T-helper 1 cell treated with Interleukin-12 subunit alpha and Interleukin-12 subunit beta and Interleukin-4 antibody, amounts not matched to agents 30 ng/mL and 1 ng/mL, for 36 hours (primary cell): ENCODE results near the gene ABCC11. TPM values are rescaled to one million over a fixed set of nuclear protein-coding genes. Genes with fewer than 3 reads are reported as not detected.

Source experiments
- intact Hi-C: fragments of 100-400 bp; cut with micrococcal nuclease; formaldehyde crosslinking; loops from one replicate; pipeline ENCODE4 v1.15.1; 2024
- total RNA-seq: library from RNA; stranded (reverse); gene quantifications from 2 replicates; pipeline ENCODE4 v1.2.3, GENCODE V29; 2022

ABCC11 gene
- total RNA-seq, result not detected in 2 replicates

- intact Hi-C loops, result loop anchor here (10.0 kb wide), 2 partner anchors 1213 to 1423 kb away; no protein-coding TSS in a partner anchor
Measured at GRCh38 chr16:48247311-48247710, at the start of gene ABCC11. Gene ABCC11, minus strand, starts transcription at chr16:48247539. Its CDS starts 15,618 bp downstream, at chr16:48231921.

- intact Hi-C loops, result no loop called here
Measured at GRCh38 chr16:48295488-48296281, 48.3 kb upstream of the ABCC11 start.

- intact Hi-C loops, result no loop called here
Measured at GRCh38 chr16:48294724-48295123, 47.4 kb upstream of the ABCC11 start.

- intact Hi-C loops, result no loop called here
Measured at GRCh38 chr16:48292452-48292851, 45.1 kb upstream of the ABCC11 start.

GRCh38 chr16:48291754-48292153 is 44.4 kb upstream of the ABCC11 start:
- intact Hi-C loops, result no loop called here

GRCh38 chr16:48291303-48291702 is 44.0 kb upstream of the ABCC11 start:
- intact Hi-C loops, result no loop called here

- intact Hi-C loops, result no loop called here
Measured at GRCh38 chr16:48287239-48287638, 39.9 kb upstream of the ABCC11 start.

- intact Hi-C loops, result loop anchor here (2.0 kb wide), 1 partner anchor 34 kb away; no protein-coding TSS in a partner anchor
Measured at GRCh38 chr16:48284772-48285409, 37.6 kb upstream of the ABCC11 start.

- intact Hi-C loops, result no loop called here
Measured at GRCh38 chr16:48282636-48283263, 35.4 kb upstream of the ABCC11 start.

- intact Hi-C loops, result no loop called here
Measured at GRCh38 chr16:48280546-48280945, 33.2 kb upstream of the ABCC11 start.

GRCh38 chr16:48279199-48279598 is 31.9 kb upstream of the ABCC11 start:
- intact Hi-C loops, result no loop called here

GRCh38 chr16:48277158-48277557 is 29.8 kb upstream of the ABCC11 start:
- intact Hi-C loops, result no loop called here

- intact Hi-C loops, result no loop called here
Measured at GRCh38 chr16:48276102-48276501, 28.8 kb upstream of the ABCC11 start.

- intact Hi-C loops, result no loop called here
Measured at GRCh38 chr16:48274476-48274875, 27.1 kb upstream of the ABCC11 start.

- intact Hi-C loops, result loop anchor here (2.0 kb wide), 1 partner anchor 358 kb away; no protein-coding TSS in a partner anchor
Measured at GRCh38 chr16:48272837-48273421, 25.6 kb upstream of the ABCC11 start.

- intact Hi-C loops, result loop anchor here (2.0 kb wide), 1 partner anchor 359 kb away; no protein-coding TSS in a partner anchor
Measured at GRCh38 chr16:48271728-48272127, 24.4 kb upstream of the ABCC11 start.

- intact Hi-C loops, result loop anchor here (10.0 kb wide), 1 partner anchor 64 kb away; no protein-coding TSS in a partner anchor
Measured at GRCh38 chr16:48269011-48269410, 21.7 kb upstream of the ABCC11 start.

- intact Hi-C loops, result loop anchor here (10.0 kb wide), 1 partner anchor 58 kb away; no protein-coding TSS in a partner anchor
Measured at GRCh38 chr16:48262631-48263030, 15.3 kb upstream of the ABCC11 start.

- intact Hi-C loops, result loop anchor here (10.0 kb wide), 1 partner anchor 57 kb away; no protein-coding TSS in a partner anchor
Measured at GRCh38 chr16:48261569-48261968, 14.2 kb upstream of the ABCC11 start.

- intact Hi-C loops, result no loop called here
Measured at GRCh38 chr16:48256579-48257177, 9.3 kb upstream of the ABCC11 start.

- intact Hi-C loops, result loop anchor here (5.0 kb wide), 1 partner anchor 475 kb away; no protein-coding TSS in a partner anchor
Measured at GRCh38 chr16:48252013-48252412, 4.7 kb upstream of the ABCC11 start.
